DMS114 treated with DMSO at 0.1 percent for 48 hours (cell line): Measurements from ENCODE around the gene SYNC.
A peak's percentile ranks its signal among the peaks of the same experiment; 100 is the strongest.
"Not testable (repeated sequence)": the region's sequence is repeated elsewhere in the genome, so short reads cannot be mapped to it uniquely, and the experiment has no call there.

Source experiments
- DNase-seq: peaks from one replicate; lab custom pipeline; 2025; ENCODE audit not compliant: unreplicated experiment; lab: John Stamatoyannopoulos, UW

The SYNC gene

DNA sequence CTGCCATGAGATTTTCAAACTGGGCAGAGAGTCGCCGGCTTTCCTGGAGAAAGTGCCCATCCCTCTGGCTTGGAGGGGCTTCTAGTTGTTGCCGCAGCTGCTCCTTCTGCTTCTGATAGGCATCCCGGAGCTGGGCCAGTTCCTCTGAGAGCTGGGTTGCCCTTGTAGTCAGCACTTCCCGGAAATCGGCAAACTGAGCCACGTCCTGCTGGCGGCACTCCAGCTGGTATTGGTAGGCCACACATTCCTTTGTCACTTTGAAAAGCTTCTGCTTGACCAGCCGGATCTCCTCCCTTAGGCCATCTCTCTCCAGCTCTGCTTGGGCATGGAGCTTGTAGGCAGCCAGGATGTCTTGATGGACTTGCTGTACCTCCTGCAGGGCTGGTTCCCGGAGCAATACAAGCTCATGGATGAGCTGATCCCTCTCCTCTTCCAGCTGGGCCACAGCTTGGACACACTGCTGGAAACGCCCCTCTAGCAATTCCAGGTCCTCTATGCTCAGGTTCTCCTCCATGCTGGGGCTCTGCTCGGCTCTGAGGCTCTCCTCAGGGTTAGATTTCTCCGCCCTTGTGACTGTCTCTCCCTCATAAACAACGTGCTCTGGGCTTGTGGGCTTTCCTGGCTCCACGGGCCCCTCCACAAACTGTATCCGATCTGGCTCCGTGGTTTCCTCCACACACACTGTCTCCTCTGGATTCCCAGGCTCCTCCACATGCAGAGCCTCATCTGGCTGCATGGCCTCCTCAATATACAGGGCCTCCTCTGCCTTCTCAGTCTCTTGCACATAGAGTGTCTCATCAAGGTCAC is 7.3 kb downstream of the SYNC start:
- DNase-seq, result no peak

DNA sequence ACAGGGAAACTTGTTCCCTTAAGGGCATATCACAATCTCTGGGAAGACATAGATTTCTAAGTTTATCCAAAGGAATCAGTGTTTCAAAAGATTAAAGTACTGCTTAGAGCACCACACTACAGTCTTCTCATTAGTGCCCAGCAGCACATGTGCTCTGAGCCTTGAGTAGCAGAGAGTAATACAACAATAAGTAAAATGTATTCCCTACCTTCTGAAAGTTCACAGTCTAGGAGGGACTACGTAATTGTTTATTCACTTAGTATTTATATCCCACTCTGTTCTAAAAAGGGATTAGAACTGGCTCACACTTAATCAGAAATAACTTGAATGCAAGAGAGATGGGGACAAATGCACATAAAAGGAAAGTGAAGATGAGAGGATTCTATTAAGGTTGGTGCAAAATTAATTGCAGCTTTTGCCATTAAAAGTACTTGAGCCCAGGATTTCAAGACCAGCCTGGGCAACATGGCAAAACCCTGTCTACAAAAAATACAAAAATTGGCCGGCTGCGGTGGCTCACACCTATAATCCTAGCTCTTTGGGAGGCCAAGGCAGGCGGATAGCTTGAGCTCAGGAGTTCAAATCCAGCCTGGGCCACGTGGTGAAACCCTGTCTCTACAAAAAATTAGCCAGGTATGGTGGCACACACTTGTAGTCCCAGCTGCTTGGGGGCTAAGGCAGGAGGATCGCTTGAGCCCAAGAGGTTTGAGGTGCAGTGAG is 9.0 kb downstream of the SYNC start:
- DNase-seq, result no peak

DNA sequence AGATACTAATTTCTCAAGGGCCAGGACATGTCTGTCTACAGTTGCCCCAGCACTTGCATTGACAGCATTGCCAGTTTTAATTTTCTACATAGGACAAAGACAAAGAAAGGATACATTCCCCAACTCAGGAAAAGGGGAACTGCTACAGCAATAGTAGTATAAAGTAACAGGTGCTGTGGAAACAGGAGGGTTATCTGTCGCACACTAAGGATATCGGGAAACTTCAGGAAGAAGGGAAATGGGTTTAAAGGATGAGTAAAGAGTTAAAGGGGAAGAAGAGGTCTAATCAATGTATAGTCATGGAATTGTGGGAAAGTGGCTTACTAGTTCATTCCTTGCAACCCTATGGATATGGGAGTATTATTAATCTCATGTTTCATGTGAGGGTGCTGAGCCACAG is 16.2 kb downstream of the SYNC start:
- DNase-seq, result no peak

DNA sequence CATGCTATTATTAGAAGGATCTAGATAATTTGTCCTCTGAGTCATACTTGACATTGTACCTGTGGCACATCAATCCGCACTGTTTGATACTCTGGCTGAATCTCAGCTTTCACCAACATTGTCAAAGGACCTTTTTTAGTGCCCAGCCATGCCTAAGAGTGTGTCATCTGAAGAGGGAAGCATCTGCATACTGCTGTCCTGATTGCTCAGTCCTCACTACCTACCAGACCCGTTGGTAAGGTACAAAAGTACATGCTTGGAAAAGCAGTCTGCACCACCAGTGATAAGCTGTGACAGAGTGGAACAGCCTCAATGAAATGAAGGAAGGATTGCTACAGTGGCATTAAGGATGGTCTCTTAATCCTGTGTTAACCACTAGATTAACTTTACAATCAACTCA is 17.1 kb downstream of the SYNC start:
- no peak for DNase-seq

DNA sequence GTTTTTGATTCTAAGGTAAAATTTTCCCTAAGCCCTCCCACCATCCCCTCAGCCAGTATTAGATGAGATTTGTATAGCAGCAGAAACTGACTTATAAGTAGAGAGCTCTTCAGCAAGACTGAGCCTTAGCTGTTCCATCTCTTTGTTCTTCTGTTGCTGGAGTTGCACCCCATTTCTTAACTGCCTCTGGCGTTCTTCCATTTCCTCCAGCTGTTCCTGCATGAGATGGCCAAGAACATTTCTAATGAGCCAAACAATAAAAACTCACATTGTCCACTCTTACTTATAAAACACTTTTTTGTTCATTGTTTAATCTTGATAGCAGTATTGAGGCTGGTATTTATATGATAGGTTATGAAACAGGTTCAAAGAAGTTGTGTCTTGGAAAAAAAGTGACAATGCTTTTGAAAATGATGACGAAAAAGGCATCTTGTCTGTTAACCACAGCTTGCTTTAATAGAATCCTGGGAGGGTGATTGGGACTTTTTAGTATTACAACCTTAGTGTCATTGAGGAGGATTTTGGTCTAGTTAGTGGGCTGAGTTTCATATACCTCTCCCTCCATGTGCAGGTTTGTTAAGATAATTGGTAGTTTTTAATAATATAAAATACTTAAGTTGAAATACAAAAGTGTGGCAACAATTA is 18.3 kb downstream of the SYNC start:
- no peak for DNase-seq

DNA sequence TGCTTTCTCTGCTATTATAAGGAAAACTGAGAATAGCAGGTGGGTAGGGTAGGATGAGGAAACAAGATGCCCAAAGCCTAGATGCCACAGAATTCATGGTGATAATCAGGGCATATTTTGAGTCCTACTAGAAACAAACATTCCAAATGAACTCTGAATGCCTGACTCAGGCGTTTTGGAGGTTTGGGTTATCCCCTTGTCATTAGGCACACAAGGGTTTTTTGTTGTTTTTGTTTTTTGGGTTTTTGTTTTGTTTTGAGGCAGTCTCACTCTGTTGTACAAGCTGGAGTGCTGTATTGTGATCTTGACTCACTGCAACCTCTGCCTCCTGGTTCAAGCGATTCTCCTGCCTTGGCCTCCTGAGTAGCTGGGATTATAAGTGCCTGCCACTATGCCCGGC is 19.2 kb downstream of the SYNC start:
- DNase-seq, result no peak

DNA sequence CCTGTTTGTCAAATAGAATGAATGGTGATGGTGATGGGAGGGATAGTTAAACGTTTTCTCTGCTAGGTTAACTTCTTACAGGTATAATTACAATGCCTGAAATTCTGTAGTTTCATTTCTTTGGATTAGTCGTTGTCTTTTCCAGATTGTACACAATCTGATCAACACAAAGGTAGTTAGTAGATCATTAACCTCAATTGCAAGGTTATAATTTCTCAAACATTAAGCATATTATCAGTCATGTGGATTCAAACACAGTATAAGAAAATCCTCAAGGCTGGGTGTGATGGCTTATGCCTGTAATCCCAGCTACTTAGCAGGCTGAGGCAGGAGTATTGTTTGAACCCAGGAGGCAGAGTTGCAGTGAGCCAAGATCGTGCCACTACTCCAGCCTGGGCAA is 20.6 kb downstream of the SYNC start:
- DNase-seq, result no peak

DNA sequence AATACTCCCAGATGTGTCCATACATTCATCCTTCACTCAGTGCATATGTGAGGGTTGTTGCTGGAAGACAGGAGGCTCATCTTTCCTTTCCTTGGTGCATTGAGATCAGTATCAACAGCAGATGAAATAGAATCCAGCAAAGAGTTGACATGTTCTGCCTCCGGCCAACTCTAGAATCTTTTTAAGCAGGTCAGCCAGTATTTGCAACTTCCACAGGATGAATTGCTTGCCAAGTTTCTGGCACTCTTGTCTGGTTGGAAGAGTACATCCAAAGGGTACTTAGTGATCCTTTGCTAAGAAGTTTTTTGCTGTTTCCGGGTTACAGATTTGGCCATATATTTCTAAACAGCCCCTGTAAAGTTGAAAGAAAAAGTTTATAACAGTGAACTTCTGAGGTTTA is 21.1 kb downstream of the SYNC start:
- no peak for DNase-seq

DNA sequence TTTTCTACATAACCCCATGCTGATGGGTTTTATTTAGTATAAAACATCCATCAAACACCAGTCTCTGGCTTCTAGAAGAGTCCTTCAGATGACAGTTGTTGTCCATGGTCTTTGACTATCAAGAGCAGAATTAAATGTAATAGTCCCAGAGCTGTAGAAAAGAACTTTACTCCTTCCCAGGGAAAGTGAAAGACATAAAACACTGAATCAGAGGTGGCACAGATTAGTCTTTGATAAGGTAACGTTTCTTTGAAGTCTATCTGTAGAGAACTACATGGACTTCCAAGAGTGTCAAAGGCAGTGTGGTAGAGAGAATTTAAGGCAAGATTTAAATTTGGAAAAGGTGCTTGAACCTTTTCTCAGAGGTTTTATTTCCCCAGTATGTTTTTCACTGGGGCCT is 21.9 kb downstream of the SYNC start:
- DNase-seq, result no peak

DNA sequence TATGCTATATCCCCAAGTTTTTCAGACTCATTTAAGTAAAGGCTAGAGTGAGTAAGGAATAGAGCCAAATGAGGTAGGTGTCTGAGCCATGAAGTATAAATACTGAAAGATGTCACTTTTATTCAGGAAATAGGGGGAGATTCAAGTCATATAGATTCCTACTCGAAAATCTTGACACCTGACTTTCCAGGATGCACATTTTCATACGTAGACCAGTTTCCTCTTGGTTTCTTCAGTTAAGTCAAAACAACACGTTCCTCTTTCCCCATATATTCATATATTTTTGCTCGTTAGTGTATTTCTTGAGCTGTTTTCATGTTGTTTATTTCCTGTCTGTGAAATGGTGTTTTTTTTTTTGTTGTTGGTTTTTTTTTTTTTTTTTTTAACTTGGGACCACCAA is 22.6 kb downstream of the SYNC start:
- DNase-seq, result not testable (repeated sequence)

DNA sequence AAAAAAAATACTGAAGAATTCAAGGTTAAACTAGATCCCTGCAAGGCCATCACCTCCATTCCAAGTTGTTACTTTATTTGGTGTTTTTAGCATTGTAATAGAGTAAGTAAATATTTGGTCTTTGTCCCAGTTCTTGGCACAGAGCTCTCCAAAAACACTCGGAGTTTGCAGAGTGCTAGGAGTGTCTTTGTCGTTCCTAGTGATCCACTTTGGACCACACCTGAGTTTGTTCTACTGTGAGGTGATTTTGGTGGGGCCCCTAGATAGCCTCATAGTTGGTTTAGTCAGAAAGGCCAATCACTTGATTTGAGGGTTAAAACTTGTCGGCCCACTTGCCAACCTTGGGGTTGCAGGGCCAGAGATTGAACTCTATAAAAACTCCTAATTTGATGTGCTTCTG is 25.6 kb downstream of the SYNC start:
- no peak for DNase-seq

DNA sequence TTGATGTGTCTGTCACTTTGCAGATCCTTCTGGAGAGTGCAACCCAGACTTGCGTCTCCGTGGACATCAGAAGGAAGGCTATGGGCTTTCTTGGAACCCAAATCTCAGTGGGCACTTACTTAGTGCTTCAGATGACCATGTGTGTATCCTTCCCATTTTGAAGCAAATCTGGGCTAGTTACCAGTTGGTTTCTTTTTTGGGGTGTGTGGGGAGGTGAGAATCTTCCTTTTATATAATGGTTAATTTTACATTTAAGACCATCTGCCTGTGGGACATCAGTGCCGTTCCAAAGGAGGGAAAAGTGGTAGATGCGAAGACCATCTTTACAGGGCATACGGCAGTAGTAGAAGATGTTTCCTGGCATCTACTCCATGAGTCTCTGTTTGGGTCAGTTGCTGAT is 33.9 kb downstream of the SYNC start:
- not testable (repeated sequence) for DNase-seq

DNA sequence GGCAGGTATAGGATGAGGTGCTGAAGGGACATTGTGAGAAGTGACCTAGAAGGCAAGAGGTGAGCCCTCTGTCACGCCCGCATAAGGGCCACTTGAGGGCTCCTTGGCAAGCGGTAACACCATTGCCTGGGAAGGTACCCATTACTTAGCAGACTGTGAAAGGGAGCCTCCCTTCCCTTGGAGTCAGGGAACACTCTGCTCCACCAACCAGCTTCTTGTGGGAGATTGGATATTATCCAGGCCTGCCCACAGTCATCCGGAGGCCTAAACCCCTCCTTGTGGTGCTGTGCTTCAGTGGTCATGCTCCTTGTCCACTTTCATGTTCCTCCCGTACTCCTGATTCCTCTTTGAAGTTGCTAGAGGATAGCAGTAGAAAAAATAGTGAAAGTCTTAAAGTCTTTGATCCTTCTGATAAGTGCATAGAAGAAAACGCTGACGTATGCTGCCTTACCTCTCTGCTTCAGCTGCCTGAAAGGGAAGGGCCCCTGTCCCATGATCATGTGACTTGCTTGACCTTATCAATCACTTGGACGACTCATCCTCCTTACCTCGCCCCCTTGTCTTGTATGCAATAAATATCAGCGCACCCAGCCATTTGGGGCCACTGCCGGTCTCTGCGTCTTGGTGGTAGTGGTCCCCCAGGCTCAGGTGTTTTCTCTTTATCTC is 35.5 kb downstream of the SYNC start:
- no peak for DNase-seq

DNA sequence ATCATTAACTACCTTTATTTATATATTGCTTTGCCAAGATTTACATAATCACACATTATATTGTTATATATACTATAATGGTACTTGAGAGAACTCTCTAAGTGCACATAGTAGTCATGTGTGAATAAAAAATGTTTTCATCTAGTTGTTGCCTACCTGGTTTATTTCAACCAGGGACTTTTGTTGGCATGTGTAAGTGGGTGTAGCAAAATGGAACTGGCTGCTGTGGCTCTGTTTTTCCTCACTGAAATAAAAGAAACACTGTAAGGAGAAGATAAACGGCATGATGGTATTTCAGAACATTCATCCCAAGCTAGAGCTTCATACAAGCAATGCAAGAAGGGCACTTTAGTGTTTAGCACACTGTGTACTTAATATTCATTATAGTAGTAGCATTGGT is 36.7 kb downstream of the SYNC start:
- no peak for DNase-seq

DNA sequence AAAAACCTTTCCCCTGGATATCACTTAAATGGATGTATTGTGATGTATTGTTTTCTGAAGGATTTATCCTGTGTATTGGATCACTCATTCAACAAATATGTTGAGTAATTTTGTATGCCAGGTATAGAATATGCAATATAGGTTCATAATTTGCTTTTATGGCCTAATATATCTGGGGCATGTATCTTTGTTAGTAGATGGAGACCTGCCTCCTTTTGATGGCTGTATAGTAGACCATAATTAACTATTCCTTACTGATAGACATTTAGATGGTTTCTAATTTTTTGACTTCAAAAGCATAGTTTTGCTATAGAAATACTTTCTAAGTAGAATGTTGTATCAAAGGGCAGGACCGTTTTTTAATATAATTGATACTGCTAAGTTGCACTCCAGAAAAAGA is 43.0 kb downstream of the SYNC start:
- no peak for DNase-seq

DNA sequence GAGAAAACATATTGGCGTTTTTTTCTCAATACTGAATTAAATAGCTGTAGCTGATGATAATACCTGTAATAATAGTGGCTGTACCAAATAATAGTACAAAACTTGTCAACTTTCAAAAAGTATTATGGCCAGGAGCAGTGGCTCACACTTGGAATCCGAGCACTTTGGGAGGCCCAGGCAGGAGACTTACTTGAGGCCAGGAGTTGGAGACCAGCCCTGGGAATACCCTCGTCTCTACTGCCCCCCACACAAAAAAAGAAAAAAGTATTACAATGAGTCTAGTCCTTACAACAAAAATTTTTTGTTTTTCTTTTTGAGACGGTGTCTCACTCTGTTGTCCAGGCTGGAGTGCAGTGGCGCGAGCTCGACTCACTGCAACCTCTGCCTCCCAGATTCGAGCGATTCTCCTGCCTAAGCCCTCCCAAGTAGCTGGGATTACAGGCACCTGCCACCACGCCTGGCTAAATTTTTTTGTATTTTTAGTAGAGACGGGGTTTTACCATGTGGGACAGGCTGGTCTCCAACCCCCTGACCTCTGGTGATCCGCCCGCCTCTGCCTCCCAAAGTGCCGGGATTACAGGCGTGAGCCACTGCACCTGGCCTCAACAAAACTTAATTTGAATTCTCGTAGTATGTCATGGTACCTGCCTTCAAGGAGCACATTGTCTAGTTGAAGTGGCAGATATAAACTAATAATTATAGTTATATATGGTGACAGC is 50.2 kb downstream of the SYNC start:
- DNase-seq, result no peak

DNA sequence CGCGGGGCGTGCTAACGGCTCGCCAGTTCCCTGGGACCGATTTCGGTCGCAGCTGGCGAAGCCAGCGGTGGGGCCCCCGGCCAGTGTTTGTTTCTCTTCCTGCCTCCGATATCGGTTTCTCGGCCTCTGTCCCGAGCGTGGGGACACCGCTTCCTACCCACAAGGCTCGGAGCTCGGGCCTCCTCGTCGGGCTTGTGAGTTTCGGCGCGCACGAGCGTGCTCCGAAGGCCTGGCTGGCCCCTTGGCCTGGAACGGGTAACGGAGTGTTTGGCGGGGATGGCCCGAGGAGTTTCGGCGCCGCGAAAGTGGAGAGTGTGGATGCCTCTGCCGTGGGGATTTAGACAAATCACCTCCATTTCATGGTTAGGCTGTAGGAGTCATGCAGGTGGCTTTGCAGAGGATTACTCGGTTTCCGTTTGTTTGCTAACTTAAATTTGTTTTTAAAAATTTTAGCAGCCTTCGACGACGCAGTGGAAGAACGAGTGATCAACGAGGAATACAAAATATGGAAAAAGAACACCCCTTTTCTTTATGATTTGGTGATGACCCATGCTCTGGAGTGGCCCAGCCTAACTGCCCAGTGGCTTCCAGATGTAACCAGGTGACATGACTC is 51.0 kb downstream of the SYNC start:
- no peak for DNase-seq

DNA sequence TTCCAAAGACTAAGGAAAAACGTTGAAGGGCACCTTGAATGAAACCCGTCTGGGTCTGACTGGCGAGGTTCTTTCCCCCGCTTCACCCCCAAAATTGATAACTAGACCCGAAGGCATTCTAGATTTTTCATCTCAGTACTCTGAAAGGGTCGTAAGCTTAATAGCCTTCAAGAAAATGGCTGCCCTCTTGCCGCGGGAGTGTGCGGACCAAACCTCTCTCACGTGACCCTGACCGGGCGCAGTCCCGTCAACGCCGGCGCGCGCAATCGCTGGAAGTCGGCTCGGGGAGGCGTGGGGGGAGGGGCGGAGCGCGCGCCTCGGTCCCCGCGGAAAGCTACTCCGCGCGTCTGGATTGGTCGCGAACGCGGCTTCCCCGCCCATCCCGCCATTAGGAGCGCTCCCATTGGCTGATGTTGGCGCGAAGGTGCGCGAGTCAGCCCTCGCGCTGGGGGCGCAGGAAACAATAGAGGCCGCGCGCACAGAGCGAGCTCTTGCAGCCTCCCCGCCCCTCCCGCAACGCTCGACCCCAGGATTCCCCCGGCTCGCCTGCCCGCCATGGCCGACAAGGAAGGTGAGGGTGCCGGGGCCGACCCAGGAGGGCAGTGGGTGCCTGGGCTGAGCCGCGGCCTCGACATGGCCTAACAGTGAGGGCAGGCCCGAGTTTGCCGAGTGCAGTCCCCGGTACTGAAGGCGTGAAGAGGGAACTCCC is 51.7 kb downstream of the SYNC start, which contains the start of gene RBBP4:
Gene RBBP4 (plus strand): TSS at position 457 of the 709 bp plus-strand sequence. CDS start 99 bp downstream, at position 556.
- peak; percentile 96 for DNase-seq

DNA sequence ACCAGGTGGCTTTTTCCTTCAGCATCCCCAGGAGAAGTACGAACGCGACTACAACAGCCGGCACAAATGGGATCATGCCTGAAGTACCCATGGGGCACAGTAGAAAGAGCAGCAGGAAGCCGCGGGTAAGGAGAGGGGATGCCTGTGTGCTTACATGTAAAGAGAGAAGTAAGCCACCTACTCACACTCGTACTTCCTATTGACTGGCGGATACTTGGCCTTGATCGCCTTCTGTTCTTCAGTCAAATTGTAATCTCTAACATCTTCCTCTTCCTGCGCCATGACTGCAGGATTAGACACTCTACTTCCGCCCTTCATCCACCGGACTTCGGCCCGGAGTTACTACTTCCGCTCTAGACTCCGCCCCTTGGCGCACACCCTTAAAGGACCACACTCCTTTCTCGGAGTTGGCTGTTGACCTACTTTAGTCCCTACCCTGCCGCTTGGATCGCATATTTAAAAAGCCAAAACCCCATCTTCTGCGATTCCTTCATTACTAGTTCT is 52.3 kb downstream of the SYNC start, which contains the start of gene ZBTB8OS:
Gene ZBTB8OS (minus strand): TSS at position 303 of the 504 bp plus-strand sequence. CDS start 21 bp downstream, at position 282.
- DNase-seq, result peak; percentile 96
